ENCODE measurements around the gene FZD4.
"Not testable (repeated sequence)": the region's sequence is repeated elsewhere in the genome, so short reads cannot be mapped to it uniquely, and the experiment has no call there.

Gene FZD4

DNA sequence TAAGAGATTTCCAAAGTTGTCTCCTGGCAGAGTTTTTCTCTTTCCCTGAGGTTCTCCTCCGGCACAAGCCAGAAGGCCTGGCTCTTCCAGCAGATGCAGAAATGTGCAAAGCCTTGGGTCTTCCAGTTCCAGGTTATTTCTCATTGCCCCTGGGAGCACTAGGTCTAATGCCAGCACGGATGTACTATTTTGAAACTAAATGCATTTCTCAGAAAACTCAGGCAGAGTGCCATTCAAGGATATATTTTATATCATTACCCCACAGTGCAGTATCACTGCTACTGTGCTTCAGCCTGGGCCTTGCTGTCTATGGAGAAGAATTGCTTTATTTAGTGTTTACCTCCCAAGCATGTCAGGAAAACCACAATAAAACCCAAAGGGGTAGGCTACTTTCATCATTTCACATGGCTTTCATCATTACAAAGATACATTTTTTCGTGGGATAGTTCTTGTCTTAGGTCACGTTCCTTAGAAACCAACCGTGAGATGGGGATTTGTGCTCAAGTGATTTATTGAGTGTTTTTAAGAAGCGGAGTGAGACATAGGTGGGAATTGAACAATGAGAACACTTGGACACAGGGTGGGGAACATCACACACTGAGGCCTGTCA, 22.4 kb upstream of the FZD4 start:
- no peak for DNase-seq (ENCODE audit: low read depth in 4 of 4, low spot score in 1 of 4)

DNA sequence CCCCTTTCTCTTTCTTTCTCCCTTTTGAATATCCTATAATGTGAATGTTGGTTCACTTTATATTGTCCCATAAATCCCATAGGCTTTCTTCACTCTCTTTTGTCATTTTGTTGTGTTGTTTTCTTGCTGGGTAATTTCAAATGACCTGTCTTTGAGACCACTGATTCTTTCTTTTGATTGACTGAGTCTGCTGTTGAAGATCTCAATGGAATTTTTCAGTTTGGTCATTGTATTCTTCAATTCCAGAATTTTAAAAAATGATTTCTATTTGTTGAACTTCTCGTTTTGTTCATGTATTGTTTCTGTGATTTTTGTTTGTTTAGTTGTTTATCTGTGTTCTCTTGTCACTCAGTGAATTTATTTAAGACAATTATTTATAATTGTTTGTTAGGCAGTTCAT, 17.5 kb upstream of the FZD4 start:
- no peak for DNase-seq (ENCODE audit: low read depth in 4 of 4, low spot score in 1 of 4)

DNA sequence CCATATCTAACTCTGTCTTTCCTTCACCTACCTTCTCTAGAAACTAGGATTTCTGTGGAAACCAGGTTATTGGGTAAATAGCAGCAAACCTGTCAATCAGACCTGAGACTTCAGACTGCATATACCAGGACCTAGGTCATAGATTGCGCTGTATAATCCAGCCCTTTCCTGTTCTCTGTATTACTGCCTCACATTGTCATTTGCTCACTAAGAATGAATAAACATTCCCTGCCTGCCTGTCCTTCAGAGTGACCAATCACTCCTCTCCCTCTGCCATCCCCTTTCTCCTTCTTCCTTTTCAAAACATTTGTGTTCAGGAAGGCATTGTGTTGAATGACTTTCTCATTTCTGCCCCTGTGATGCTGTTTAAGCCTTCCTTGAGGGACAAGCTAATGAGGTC, 14.1 kb upstream of the FZD4 start:
- no peak for DNase-seq (ENCODE audit: low read depth in 4 of 4, low spot score in 1 of 4)

DNA sequence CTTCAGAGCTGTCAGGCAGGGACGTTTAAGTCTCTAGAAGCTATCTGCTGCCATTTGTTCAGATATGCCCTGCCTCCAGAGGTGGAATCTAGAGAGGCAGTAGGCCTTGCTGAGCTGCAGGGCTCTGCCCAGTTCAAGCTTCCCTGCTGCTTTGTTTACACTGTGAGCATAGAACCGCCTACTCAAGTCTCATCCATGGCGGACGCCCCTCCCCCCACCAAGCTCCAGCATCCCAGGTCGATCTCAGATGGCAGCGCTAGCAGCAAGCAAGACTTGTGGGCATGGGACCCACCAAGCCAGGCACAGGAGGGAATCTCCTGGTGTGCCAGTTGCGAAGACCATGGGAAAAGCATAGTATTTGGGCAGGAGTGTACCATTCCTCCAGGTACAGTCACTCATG, 12.4 kb upstream of the FZD4 start:
- DNase-seq (ENCODE audit: low read depth in 4 of 4, low spot score in 1 of 4): not testable (repeated sequence)

DNA sequence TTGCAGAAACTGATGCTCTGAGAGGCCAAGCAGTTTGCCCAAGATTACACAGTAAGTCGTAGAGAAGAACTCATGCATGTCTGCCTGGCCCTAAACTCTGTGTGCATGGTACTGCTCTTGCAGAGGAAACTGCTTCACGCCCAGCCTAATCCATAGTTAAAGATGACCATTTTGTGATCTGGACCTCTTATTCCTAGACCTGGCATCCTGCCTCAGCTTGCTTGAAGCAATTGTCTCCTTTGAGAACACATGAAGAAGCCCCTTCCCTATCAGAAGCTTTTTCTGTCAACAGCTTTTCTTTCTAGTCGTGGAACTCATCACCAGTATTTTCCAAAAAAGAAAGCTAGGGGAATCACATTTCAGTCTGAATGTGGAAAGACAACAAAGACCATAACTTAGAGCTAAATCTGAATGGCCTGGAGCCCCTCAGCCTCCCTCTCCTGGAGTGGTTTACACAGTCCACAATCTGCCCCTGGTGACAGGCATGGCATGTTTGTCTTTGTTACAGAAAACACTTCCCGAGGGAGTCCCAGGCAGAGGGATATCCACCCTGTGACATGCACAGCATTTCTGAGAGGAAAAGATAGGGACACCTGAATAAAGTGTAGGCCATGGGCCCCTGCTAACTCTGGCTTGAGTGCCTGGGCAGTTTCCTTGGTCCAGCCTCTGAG, 2.9 kb upstream of the FZD4 start:
- no peak for DNase-seq (ENCODE audit: low read depth in 4 of 4, low spot score in 1 of 4)

DNA sequence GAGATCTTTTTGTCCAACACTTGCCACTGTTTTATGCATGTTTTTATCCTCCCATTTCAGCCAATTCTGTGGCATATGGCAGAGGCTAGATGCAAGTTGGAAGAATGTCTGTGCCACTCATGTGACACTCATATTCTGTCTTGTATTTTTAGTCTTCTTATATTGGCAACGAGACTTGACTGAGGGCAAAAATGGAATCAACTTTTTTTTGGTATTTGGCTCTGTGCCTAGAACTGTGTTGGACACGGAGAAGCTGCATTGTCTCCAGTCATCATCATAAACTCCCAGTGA, 1.7 kb upstream of the FZD4 start:
- no peak for DNase-seq (ENCODE audit: low read depth in 4 of 4, low spot score in 1 of 4)

DNA sequence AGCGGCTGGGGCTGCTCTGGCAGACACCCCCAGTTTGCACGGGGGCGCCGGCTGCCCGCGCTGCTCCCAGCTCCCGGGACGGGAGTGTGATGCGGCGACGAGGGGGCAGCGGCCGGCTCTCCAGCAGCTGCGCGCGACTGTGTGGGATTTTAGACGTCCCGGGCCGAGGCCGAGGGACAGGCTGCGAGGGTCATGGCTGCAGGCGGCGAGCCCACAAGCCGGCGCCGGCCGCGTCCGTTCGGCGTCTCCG, 159 bp downstream of the FZD4 start:
- no peak for DNase-seq (ENCODE audit: low read depth in 4 of 4, low spot score in 1 of 4)

DNA sequence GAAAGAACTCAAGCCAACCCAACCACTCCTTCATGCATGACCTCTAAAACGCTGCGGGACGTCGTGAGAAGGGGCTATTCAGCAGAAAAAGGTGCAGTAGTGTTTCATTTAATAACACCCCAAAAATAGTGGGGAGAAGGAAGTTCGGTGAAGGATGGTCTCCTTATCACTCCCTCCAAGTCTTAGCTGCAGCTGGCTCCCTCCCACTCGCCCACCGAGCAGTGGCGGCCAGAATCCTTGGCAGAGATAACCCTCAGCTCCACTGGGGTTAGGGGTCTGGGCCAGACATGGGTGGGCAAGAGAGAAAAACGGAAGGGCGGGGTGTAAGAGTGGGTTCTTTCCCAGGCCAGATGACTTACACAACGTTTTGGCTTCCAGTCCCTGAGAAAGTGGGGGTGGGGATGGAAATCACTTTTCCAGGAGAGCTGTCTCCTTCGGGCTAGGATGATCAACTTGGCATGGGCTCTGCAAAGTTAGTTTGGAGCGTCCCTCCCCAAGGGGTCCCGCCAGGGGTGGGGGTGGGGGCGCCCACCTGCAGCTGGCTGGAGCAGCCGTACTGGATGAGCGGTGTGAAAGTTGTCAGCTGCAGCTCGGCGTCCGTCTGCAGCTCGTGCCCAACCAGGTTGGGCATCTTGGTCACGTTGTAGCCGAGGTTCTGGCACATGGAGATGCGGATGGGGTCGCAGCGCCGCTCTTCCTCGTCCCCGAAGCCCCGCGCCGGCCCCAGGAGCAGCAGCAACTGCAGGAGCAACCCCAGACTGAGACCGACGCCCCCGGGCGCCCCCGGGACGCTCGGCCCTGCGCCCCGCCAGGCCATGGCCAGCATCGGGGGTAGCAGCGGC, 705 bp downstream of the FZD4 start:
- DNase-seq (ENCODE audit: low read depth in 4 of 4, low spot score in 1 of 4): no peak

DNA sequence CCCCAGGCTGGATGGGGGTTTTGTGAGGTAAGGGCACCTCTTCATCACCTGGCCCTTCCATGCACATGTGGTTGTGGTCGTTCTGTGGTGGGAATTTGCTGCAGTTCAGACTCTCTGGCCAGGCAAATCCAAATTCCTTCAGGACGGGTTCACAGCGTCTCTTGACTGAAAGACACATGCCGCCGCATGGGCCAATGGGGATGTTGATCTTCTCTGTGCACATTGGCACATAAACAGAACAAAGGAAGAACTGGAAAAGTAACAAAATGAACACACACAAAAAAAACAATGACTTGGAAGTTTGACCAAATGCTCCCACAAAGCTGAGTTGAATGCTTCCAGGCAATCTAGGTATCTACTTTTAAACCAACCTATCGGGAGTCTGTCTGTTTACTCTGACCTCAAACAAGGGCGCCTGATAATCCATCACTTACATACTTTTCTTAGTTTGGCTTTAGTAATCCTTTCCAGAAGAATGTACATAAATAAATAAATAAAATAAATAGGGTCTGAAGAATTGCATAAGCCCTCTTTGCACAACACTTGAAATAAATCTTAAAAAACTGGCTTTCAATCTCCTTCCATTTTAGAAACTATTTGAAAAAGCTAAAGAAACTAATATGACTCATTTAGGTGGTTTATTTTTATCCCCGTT, 2.8 kb downstream of the FZD4 start:
- DNase-seq (ENCODE audit: low read depth in 4 of 4, low spot score in 1 of 4): no peak

DNA sequence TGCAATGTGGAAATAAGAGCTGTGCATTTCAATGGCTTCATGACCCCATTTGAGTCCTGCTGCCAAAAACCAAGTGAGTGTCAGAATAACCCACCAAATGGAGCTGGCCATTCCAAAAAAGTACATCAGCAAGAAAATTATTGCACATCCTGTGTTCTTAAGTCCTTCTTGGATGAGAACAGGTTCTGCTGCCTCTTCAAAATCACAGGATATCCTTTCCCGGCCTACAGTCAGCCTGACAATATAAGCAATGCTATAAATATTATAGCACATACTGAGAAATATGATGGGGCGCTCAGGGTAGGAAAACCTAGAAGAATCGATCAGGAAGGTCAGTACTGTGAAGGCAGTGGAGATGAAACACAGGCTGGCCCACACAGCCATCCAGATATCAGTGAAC, 3.5 kb downstream of the FZD4 start:
- no peak for DNase-seq (ENCODE audit: low read depth in 4 of 4, low spot score in 1 of 4)

DNA sequence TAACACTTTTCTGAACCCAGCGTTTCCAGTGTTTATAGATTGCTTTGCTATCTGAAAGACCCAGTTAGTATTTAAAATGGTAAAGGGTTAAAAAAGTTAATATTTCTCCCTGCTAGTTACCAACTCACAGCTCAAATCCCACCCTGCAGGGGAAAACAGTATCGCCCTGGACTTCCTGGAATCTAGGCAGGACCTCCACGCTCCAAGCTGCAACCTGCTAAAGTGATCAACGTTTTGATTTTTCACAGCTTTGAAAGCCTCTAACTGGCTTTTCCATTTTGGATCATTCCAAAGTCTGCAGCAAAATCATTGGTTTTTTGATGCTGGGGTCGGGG, 4.6 kb downstream of the FZD4 start:
- DNase-seq (ENCODE audit: low read depth in 4 of 4, low spot score in 1 of 4): no peak

DNA sequence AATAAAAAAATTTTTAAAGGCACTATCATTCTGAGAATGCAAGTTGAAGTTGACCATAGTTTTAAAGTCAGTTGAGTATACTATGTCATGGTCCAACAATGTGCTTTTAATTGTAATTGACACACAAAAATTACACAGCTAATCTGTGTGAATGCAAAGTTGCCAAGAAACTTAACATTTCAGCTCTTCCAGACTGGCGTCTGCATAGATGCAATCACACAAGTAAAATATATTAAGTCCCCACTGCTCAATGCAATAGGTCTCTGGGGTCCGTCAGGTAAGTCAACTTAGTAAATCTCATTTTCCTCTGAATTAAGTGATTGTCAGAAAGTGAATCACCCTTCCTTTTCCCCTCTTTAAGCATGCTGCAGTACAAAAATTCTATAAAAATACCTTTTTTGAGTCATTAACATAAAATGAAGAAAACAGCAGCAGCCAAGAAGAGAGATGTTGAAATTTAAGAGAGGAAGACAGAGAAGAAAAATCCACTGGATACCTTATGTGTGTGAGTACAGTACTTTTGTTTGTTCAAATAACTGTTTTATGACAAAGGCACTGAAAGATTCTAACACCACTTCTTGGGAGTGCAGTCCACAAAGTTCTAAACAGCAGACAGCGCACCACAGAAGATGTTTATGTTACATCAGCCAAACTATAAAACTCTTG, 5.1 kb downstream of the FZD4 start:
- DNase-seq (ENCODE audit: low read depth in 4 of 4, low spot score in 1 of 4): no peak

DNA sequence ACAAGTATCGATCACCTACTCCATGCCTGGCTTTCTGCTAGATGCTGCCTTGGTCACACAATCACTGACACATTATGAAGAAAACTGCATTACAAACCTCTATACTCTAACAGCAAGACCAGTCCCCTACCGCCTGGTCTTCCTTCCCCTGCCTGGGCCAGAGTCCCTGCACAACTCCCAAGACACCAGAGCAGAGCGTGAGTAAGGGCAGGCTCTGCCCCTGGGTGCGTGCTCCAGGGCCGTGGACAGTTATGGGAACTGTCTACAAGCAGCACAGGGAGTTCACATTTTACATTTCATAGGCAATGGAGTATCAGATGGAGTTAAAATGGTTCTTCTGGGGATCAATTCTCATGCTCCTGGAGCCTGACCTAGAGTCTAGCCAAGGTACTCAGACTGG, 6.5 kb downstream of the FZD4 start:
- DNase-seq (ENCODE audit: low read depth in 4 of 4, low spot score in 1 of 4): no peak

DNA sequence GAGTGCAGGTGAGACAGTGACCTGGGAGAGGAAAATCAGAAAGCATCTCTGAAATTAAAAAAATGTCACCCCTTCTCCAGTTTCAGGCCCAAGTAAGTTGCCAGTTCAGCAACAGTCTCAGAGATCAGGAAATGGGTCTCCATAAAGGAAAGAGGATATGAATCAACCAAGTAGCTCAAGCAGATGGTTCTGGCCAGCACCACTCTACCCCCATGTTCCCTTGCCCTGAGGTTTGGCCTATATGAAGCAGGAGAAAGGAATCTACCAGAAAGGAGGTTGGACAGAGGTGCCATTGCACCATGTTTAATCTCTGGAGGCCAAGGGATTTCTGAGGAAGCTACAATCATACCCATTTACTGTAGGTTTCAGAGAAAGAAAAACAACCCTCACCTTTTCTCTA, 7.7 kb downstream of the FZD4 start:
- no peak for DNase-seq (ENCODE audit: low read depth in 4 of 4, low spot score in 1 of 4)

DNA sequence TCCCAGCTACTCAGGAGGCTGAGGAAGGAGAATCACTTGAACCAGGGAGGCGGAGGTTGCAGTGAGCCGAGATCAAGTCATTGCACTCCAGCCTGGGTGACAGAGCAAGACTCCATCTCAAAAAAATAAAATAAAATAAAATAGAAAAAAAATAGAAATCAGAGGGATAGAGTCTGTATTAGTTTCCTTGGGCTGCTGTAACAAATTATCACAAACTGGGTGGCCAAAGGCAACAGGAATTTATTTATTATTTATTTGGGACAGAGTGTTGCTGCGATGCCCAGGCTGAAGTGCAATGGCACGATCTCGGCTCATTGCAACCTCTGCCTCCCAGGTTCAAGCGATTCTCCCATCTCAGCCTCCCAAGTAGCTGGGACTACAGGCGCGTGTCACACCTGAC, 11.7 kb downstream of the FZD4 start:
- not testable (repeated sequence) for DNase-seq (ENCODE audit: low read depth in 4 of 4, low spot score in 1 of 4)

DNA sequence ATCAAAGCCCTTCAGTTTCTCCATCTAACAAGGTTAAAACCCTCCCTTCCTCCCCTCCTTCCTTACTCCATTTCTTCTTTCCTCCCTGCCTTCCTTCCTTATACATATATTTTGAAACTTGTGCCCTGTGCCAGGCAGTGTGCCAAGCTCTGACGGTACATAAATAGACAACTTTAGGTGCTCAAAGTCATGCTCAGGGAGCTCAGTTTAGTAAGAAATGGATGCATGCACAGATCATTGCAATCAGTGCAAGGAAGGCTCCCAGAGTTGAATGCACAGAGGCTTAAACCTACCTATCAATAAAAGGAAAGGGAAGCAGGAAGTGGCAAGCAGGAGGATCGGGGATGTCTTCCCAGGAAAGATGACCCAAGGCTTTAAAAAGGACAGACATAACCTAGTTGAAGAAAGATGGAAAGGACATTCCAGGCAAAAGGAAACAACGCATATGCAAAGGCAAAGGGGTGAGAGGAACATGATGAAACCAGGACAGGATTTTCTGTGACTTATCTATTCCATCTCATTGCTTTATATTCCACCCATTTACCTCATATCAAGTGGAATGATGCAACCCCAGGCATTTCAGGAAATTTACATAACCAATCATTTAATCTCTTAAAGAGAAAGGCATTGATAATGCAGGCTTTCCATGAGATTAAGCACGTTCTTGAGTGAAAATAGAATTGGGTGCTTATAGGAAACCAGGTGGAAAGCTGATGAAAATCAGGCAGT, 13.2 kb downstream of the FZD4 start:
- no peak for DNase-seq (ENCODE audit: low read depth in 4 of 4, low spot score in 1 of 4)

DNA sequence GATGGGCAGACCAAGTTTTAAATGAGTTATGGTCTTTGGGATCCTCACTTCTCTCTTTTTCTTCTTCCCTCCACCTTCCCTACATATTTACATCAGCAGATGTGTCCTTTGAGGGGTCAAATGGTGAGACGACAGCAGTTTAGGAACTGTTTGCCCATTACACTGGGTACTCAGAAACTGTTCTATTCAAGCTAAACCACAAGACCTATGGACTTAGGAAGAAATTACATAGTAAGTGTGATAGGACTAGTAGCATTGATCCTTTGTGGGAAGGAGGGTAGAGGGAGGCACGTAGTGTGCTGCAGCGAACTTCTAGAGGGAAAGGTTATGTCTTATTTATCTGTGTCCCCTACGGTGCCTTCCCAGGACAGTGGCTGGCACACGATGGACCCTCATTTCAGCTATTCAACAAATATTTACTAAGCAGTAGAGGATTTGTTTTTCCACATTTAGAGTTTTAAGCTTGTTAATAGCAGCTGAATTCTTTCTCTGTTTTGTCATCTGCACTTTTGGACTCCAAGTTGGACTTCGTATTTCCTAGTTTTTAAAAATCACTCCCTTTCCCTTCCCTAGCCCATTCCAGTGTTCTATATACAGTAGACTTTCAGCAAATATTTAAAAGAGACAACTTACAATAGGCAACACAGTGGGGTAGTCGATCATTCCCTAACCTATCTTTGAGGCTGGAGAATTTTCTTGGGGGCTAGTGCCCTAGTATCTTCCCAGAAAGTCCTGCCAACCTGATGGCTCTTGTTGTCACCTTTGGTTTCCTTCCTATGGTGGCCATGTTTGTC, 13.9 kb downstream of the FZD4 start:
- DNase-seq (ENCODE audit: low read depth in 4 of 4, low spot score in 1 of 4): no peak

DNA sequence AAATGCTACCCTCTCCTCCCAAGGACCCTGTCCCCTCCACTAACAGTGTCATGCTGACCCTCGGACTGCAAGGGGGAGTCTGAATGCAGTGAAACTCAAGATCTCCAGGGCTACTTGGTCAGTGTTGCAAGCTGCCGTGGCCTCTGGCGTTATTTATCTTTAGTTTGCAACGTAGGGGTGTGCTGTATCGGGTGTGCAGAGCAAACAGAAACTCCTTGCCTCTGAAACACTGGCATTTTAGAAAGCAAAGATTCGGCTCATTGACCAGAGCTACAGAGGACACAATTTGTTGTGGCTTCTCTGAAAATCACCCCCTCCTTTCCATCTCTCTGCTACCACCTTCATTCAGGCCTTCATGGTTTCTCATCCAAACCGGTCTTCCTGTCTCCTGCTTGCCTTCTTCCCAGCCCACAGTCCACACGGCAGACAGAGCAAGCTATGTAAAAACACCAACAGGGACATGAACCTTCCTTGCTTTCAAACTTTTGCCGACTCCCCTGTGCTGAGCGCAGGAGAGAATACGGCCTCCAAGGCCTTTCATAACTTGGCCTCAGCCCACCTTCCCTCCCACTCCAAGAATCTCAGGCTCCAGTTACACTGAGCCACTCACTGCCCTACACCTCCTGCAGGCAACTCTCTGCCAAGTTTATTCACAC, 14.9 kb downstream of the FZD4 start:
- DNase-seq (ENCODE audit: low read depth in 4 of 4, low spot score in 1 of 4): no peak

DNA sequence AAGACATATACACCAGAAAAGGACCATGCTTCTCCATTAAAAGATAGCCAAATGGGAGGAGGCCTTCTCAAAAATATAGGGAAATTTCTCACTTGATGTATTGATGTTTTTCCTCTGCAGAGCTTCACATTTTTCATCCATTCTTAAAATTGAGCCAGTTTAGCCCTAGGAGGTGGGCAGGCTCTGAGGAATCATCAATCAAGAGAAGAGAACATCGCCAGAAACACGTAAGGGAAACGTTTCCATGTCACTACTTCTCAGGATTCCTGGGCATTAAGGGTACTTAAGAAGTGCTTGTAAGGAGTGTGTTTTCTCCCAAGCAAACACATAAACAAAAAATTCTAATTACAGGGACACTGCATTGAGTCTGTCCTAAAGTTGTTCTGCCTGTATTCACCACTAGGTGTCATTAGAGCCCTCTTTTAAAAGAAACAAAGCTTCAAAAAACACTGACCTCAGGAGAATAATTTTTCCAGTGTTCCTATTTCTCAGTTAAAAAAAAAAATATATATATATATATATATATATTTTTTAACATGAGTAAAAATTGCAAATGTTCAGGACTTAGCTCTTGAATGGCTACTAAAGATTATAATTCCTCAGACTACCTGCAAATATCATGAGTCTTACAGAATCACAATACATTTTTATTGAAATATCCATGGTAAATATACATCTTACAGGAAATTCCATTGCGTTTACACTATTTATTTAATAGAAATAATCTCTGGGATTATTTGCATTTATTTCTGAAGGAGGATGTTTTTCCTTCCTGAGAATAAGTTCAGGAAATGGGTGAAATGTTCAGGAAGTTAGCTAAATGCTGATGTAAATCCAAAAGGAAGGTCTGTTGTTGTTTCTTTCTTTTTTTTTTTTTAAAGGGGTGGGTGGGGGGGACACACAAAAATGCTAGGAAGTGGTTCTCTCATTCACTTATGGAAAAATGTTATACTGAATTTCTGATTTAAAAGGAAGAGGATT, 16.0 kb downstream of the FZD4 start:
- no peak for DNase-seq (ENCODE audit: low read depth in 4 of 4, low spot score in 1 of 4)
